ENCODE measurements around the gene DNAJB12.
"Not testable (repeated sequence)": the region's sequence is repeated elsewhere in the genome, so short reads cannot be mapped to it uniquely, and the experiment has no call there.

Gene DNAJB12

GRCh38 chr10:72315611-72316385, 38.9 kb downstream of the DNAJB12 start:
- peak in 1 of 2 experiments; percentile 50 for DNase-seq

GRCh38 chr10:72315054-72315453, 39.7 kb downstream of the DNAJB12 start:
- DNase-seq: no peak

- DNase-seq: no peak
Observed at GRCh38 chr10:72314263-72314662, 40.5 kb downstream of the DNAJB12 start.

- DNase-seq: no peak
Observed at GRCh38 chr10:72312865-72313391, 41.8 kb downstream of the DNAJB12 start.

GRCh38 chr10:72311667-72312066, 43.1 kb downstream of the DNAJB12 start:
- no peak for DNase-seq

- no peak for DNase-seq
Observed at GRCh38 chr10:72310636-72311035, 44.1 kb downstream of the DNAJB12 start.

- no peak for DNase-seq
Observed at GRCh38 chr10:72310241-72310633, 44.5 kb downstream of the DNAJB12 start.

- DNase-seq: no peak
Observed at GRCh38 chr10:72309290-72310240, 45.2 kb downstream of the DNAJB12 start.

GRCh38 chr10:72308320-72308987, 46.3 kb downstream of the DNAJB12 start:
- peak; percentile 48 to 90 for DNase-seq

GRCh38 chr10:72307711-72308110, 47.0 kb downstream of the DNAJB12 start:
- DNase-seq: not testable (repeated sequence)

GRCh38 chr10:72306215-72306760, 48.4 kb downstream of the DNAJB12 start:
- DNase-seq: no peak

- DNase-seq: no peak
Observed at GRCh38 chr10:72303424-72304128, 51.1 kb downstream of the DNAJB12 start.

- no peak for DNase-seq
Observed at GRCh38 chr10:72298592-72299519, 55.9 kb downstream of the DNAJB12 start.

- DNase-seq: peak; percentile 94 to 98
Observed at GRCh38 chr10:72297805-72298591, 56.7 kb downstream of the DNAJB12 start.

- DNase-seq: no peak
Observed at GRCh38 chr10:72297281-72297804, 57.4 kb downstream of the DNAJB12 start.

- DNase-seq: not testable (repeated sequence)
Observed at GRCh38 chr10:72296829-72297280, 57.9 kb downstream of the DNAJB12 start.

GRCh38 chr10:72295330-72295910, 59.3 kb downstream of the DNAJB12 start:
- DNase-seq: no peak

GRCh38 chr10:72292223-72292691, 62.5 kb downstream of the DNAJB12 start:
- no peak for DNase-seq

GRCh38 chr10:72291019-72291532, 63.6 kb downstream of the DNAJB12 start:
- DNase-seq: no peak

All from cerebellar nuclear complex (tissue), 1 donor.